NK-92 (cell line): ENCODE results near the gene PHTF1.
"Not testable (repeated sequence)": the region's sequence is repeated elsewhere in the genome, so short reads cannot be mapped to it uniquely, and the experiment has no call there.

Experiments used
- DNase-seq: peaks from one replicate; lab custom pipeline; 2025; ENCODE audit not compliant: unreplicated experiment; lab: John Stamatoyannopoulos, UW

The PHTF1 gene

DNA sequence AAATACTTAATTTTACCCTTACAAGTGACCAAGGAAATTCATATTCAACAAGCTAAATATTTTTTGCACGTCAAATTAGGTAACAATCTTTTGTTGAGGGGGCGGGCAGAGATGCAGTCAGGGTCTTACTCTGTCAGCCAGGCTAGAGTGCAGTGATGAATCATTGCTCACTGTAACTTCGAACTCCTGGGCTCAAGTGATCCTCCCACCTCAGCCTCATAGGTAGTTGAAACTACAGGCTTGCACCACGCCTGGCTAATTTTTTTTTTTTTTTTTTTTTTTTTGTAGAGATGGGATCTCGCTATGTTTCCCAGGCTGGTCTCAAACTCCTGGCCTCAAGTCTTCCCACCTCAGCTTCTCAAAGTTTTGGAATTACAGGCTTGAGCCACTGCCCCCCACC is 26.5 kb downstream of the PHTF1 start:
- no peak for DNase-seq

DNA sequence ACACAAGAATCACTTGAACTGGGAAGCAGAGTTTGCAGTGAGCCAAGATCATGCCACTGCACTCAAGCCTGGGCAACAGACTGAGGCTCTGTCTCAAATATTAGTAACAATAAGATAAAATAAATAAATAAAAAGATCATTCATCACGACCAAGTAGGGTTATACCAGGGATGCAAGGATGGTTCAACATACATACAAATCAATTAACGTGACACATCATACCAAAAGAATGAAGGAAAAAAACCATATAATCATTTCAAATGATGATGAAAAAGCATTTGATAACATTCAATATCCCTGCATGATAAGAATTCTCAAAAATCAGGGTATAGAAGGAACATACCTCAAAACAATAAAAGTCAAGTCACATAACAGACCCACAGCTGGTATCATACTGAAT is 38.3 kb downstream of the PHTF1 start:
- no peak for DNase-seq

DNA sequence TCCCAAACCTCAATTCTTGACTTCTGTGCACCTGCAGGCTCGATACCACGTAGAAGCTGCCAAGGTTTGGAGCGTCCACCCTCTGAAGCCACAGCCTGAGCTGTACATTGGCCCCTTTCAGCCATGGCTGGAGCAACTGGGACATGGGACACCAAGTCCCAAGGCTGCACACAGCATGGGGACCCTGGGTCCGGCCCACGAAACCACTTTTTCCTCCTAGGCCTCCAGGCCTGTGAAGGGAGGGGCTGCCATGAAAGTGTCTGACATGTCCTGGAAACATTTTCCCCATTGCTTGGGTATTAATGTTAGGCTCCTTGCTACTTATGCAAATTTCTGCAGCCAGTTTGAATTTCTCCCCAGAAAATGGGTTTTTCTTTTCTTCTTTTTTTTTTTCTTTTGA is 40.7 kb downstream of the PHTF1 start:
- DNase-seq, result not testable (repeated sequence)

DNA sequence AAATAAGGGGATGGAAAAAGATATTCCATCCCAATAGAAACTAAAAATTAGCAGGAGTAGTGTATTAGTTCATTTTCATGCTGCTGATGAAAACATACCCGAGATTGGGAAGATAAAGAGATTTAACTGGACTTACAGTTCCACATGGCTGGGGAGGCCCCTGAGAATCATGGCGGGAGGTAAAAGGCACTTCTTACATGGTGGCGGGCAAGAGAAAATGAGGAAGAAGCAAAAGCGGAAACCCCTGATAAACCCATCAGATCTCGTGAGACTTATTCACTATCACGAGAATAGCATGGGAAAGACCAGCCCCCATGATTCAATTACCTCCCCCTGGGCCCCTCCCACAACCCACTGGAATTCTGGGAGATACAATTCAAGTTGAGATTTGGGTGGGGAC is 41.8 kb downstream of the PHTF1 start:
- not testable (repeated sequence) for DNase-seq

DNA sequence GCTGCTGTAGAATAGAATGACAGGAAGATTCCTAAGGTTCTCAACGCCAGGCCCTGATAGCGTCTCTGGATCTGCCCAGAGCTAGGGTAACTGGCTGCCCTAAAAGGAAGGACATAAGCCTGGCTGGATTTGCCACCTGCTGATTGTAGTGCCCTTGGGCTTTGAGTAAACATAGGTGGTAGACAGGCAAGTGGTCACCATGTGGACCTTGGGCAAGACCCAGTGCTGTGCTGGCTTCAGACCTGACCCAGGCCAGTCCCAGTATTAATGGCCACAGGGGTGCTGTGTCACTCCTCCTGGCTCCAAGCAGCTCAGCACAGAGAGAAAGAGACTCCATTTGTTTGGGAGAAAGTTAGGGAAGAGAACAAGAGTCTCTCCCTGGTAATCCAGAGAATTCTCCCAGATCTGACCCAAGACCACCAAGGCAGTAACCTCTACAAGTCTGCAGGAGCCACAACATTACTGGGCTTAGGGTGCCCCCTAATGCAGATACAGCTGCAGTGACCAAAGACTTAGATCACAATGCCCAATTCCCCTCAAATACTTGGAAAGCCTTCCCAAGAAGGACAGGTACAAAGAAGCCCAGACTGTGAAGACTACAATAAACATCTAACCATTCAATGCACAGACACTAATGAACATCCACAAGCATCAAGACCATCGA is 44.5 kb downstream of the PHTF1 start:
- DNase-seq, result no peak

DNA sequence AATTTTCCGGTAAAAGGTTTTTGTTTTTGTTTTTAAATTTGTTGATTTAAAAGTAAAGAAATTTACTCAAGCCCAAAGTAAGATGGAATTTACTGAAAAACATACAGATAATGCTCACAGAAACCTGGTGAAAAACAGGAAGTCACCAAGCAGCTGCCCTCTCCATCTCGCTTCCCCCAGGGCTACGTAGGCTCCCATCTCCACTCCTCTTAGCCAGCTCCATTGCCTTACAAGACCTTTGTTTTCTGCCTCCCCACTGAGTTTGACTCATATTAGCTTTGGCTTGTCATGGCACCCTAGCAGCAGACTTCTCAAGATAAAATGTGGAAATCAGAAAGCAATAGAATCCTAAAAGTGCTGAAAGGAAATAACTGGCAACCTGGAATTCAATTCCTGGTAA is 57.9 kb downstream of the PHTF1 start:
- no peak for DNase-seq

DNA sequence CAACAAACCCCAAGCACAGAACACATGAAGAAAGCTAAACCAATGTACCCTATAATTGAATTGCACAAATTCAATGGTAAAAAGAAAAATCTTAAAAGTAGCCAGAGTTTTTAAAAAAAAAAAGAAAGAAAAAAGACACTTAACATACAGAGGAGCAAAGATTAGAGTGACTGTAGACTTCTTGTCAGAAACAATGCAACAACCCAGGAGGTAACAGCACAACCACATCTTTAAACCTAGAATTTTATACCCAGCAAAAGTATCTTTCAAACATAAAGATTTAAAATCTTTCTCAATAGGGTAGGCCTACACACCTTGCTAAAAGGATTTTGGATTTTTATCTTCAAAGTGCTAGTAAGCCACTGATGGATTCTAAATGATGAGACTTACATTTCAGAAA is 64.4 kb downstream of the PHTF1 start:
- DNase-seq, result no peak

DNA sequence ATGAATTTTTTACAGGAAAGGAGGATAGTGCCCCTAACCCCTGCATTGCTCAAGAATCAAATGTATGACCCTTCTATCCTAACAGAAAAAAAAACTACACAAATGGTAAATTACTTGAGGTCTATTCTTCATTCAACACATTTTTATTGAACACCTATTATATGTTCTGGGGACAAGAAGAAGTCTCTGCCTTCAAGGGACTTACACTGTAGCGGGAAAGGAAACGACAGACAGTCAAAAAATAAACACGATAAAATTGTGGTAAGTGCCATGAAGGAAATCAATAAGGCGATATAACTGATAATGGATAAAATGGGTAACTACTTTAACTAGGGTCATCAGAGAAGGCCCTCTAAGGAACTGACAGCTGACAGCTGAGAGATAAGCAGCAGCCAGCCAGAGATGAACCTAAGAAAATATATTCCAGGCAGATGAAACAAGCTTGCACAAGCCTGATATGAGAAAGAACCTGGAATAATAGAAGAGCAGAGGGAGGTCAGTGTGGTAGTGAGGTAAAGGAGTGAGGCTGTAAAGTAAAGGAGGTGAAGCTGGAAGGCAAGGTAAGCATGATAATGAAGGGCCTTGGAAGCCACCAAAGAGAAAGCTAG is 66.4 kb downstream of the PHTF1 start:
- DNase-seq, result no peak

DNA sequence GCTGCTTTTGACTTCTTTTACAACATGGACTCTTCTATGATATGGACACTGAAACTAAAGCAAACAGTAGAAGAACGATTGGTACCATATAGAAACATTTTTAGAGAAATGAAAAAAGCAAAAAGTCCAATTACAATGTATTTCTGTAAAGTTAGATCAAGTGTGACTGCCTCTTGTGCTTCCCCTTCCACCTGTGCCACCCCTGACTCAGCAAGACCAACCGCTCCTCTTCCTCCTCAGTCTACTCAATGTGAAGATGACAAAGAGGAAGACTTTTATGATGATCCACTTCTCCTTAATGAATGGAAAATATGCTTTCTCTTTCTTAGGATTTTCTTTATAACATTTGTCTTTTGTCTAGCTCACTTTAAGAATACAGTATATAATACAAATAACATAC is 66.9 kb downstream of the PHTF1 start:
- no peak for DNase-seq

DNA sequence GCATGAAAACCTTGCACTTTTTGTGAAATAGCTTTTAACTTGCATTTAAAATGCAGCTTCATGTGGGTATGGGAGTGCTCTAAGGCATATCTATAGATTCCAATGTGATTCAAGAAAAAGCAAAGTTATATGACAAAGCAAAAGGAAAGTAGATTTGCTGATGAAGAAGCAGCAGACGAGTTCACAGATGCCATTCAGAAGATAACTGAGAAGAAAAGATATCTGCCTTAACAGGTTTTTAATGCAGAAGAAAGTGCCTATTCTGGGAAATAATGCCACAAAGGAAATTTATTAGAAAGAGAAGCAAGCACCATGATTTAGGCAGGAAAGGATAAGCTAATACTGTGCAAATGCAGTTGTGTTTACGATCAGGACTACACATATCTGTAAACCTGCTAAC is 68.1 kb downstream of the PHTF1 start:
- DNase-seq, result no peak

DNA sequence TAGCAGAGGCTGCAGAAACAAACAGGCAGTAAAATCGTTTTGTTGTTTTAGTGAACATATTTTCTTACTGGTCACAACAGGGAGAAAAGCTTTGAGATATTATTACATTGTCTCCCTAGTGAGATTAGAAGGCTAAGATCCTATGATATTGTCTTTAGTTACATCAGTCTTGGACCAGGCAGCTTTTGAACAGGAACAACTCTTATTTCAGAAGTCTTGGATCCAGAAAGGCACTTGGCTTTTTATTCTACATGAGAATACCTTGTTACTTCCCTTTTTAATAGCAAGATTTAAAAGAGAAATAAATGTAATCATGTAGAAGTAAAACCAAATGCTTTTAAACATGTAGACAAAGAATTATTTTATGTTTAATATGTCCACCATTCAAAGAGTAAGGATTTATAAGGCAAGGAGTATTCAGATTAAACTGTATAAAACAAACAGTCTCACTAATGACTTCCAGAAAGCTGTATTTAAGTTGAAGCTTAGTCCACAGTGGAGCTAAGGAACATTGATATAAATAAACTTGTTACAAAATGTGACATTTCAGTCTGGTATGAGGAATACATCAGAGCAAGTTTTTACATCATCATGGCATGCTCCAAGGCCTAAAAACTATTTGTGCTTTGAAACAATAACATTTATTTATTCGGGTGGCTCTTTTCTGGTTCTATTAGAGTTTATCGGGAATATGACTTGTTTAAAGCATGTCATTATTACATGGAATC is 72.2 kb downstream of the PHTF1 start:
- DNase-seq, result no peak

DNA sequence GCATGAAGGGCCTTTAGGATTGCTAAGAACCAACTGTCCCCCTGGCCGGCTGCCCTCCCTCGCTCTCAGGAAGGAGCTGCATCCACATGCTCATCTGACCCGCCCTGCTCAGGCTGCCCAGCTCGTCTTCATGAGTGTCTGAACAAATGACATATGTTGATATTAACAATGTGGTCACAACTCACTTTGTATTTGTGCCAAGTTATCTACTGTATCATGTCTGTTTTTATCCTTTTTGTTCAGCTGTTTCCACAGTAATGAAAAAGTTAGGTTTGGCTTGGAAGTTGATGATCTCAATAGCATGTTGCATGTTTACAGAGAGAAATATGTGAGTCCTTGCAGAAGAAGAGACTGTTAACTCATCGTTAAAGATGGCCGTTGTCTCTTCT is 75.1 kb downstream of the PHTF1 start:
- no peak for DNase-seq

DNA sequence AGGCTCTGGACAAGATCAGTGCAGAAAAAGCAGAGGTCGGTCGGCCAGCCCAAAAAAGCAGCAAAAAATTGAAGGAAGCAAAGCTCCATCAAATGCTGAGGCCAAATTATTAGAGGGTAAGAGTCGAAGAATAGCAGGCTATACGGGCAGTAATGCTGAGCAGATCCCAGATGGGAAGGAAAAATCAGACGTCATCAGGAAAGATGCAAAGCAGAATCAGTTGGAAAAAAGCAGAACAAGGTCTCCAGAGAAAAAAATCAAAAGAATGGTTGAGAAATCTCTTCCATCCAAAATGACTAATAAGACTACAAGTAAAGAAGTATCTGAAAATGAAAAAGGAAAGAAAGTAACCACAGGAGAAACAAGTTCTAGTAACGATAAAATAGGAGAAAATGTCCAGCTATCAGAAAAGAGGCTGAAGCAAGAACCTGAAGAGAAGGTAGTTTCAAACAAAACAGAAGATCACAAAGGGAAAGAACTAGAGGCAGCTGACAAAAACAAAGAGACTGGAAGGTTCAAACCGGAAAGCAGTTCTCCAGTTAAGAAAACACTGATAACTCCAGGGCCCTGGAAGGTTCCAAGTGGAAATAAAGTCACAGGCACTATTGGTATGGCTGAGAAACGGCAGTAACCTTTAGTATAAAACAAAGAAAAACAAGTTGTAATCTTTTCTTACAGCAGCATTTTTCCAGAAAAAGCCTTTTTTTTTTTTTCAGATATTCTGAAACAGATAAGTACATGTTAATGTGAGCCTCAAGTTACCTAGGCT is 75.7 kb downstream of the PHTF1 start:
- DNase-seq, result no peak

DNA sequence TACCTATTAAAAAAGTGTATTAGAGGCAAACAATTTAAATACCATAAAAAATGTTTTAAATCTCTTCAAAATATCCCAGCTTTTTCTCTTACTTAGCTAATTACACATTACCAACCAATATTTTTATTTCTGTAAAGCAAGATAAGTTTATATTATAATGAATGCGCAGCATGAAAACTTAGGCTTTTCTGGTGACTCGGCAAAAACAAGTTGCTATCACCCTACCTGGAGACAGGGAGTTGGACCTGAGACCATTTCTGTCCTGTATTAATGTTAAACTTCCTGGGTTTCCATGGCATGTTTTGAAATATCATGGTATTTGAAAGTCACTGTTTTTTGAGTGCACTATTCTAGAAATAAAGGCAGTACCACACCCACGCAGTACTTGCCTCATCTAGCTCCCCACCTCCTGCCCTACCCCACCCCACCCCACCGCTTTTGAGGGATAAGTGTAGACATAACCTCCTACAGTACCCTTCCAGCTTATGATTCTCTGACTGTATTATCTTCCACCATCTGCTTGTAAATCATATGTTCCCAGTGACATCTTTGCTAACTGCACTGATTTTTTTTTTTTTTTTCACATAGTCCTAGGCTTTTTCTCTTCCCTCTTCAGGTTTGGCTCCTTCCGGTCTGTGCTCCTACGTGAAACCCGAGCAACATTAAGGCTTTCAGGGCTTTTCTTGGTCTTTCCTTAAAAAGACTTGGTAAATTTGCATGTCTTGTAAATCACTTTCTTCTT is 77.5 kb downstream of the PHTF1 start:
- DNase-seq, result no peak

DNA sequence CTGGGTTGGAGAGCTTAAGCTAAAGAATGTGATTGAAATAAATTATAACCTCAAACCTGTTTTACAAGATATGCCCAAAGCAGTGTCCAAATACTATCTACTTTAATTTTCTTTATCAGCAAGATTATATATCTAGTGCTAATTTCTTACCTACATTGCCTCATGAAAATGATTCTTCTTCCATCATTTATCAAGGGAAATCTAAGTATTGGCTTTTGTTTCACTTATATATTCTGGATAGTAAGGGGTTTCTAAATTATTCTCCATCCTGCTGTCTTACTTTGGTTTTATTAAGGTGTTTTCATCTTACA is 81.2 kb downstream of the PHTF1 start:
- DNase-seq, result no peak

DNA sequence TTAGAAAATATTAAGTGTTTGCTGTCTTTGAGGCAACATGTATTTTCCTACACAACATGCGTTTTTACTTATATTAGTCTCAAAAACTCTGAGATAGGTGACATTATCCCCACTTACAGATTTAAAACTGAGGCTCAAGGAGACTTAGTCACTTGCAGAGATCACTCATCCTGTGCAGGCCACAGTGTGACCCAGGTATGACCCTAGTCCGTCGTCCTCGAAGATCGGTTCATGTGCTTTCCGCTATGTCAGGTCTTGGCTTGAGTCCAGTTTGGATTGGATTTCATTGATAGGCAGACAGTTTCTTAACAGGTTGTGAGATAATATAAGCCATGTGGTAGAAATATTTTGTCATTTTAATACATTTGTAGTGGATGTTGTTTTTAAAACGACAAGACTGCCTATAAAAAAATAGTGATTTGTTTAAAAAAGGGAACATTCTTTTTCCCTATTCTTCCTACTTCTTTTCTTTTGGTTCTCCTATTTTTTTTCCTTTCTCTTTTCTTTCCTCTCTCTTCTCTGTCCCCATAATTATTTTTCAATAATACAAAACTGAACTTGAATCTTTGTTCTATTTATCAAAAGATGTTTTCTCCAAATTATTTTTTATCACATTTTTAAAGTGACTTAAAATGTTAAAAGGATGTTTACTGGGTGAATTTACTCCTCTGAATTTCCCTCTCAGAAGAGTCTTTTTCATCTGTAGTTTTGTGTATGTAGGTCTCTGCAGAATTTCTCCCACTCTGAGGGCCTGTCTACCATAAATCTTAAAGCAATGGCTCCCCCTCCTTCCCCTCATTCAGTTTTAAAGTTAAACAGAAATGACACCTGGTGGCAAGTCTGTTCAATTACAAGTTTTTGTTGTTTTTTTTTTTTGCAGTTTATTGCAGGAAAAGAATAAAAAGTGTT is 81.8 kb downstream of the PHTF1 start:
- DNase-seq, result no peak

DNA sequence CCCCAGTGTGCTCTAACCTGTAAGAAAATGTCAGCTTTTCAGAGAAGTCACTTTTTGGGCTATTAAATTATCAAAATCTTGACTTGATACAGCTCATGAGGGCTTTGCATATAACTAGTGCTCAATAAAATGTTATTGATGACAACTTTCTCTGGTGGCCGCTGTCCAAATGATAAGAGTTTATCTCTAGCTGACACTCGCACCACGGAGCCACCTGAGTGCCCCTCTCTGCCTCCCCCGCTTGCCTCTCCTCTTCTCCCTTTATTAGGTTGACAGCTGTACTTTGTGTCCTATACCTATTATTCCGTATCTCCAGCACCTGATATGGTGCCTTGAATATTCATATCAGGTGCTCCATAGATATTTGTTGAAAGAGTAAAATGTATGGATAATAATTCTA is 82.8 kb downstream of the PHTF1 start:
- no peak for DNase-seq

DNA sequence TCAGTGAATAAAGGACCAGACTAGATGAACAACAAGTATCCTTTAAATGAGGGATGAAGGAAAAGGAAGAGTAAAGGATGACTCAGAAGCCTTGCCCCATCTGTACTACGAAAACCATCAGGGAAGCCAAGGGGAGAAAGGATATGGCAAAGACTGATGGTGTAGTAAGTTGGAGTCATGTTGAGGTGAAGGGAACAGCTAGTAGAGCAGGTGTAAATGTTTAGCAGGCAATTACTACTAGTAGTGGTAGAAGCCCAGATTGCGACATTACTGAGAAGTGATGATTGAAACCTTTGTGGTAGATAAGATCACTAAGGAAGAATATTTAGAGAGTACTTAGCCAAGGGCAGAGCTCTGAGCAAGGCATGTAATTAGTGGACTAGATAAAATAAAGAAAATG is 84.0 kb downstream of the PHTF1 start:
- no peak for DNase-seq

DNA sequence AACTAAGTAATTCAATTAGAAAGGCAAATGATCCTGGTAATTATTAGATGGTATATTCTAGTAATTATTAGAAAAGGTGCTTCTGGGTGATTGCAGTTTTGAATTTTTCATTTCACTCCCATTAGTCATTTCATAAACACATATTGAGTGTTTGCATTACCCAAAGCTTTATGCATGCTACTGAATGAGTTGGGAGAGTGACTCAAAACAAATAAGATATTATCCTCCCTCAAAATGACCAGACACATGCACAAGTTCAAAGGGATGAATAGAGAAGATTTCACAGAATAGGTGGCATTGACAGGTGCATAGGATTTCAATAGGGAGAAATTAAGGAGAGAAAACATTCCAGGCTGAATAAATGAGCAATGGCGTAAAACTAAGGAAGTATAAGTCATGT is 84.7 kb downstream of the PHTF1 start:
- DNase-seq, result no peak

DNA sequence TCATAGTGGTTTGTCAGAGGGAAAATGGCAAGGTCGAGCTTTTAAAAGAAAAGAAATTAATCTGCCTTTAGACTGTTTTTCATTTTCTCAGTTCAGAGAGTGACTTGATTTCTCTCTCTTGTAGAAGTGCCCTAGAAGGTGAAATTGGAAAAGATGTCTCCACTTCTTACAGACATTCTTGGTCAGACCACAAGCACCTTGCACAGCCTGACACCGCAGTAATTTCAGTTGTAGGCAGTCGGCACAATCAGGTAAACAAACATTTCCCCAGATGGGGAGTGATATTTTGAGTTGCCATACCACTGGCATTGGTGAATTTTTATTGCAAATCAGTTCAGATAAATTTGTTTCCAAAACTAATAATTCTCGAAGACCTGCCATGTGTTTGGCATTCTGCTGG is 86.8 kb downstream of the PHTF1 start:
- DNase-seq, result no peak
